Measurements from ENCODE around the gene ZNF33A.
"Not testable (repeated sequence)": the region's sequence is repeated elsewhere in the genome, so short reads cannot be mapped to it uniquely, and the experiment has no call there.

ZNF33A gene

DNA sequence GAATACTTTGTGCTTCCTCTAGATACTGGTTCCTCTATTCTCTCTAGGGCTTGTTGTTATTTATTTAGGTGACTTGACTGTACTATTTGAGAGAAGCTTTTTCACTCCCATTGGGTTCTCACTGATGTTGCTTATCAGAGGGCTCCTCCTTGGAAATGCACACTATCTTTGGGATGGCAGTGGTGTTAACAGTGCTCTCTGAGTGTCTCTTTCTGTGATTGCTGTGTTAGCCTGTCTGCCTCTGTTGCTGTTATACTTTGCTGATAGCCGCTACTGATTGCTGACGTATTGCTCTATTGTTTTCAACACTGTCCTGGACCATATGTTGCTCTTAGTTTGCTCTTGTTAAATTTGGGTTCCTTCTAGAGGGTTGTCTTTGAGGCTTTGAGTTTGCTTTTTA, 34.7 kb downstream of the ZNF33A start:
- DNase-seq (ENCODE audit: low read depth in 2 of 2) = no peak

- DNase-seq (ENCODE audit: low read depth in 2 of 2) = no peak
Measured at GRCh38 chr10:38047666-38048065, 37.2 kb downstream of the ZNF33A start.

GRCh38 chr10:38050212-38050611, 39.7 kb downstream of the ZNF33A start:
- DNase-seq (ENCODE audit: low read depth in 2 of 2) = no peak

GRCh38 chr10:38054361-38054797, 43.9 kb downstream of the ZNF33A start:
- no peak for DNase-seq (ENCODE audit: low read depth in 2 of 2)

GRCh38 chr10:38055274-38055894, 44.9 kb downstream of the ZNF33A start:
- not testable (repeated sequence) for DNase-seq (ENCODE audit: low read depth in 2 of 2)

- not testable (repeated sequence) for DNase-seq (ENCODE audit: low read depth in 2 of 2)
Measured at GRCh38 chr10:38069663-38070062, 59.2 kb downstream of the ZNF33A start.

- DNase-seq (ENCODE audit: low read depth in 2 of 2) = no peak
Measured at GRCh38 chr10:38070501-38070900, 60.0 kb downstream of the ZNF33A start.

DNA sequence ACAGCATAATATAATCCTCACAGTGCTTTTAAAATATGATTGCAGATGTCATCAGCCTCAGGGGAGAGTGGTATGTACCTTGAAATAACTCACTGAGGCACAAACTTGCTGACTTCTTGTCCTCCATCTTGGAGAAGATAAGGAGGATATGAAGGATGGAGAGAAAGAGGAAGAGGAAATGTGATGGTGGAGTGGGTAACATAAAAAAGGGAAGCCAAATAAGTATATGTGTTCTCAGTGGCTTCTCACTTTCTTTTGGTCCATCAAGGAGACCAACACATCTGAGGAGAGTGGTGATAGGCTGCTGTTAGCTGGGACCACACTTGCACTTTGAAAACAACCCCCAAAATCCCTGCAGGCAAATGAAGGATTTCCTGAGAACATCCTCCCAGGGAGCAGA, 62.1 kb downstream of the ZNF33A start:
- no peak for DNase-seq (ENCODE audit: low read depth in 2 of 2)

- no peak for DNase-seq (ENCODE audit: low read depth in 2 of 2)
Measured at GRCh38 chr10:38076687-38077086, 66.2 kb downstream of the ZNF33A start.

DNA sequence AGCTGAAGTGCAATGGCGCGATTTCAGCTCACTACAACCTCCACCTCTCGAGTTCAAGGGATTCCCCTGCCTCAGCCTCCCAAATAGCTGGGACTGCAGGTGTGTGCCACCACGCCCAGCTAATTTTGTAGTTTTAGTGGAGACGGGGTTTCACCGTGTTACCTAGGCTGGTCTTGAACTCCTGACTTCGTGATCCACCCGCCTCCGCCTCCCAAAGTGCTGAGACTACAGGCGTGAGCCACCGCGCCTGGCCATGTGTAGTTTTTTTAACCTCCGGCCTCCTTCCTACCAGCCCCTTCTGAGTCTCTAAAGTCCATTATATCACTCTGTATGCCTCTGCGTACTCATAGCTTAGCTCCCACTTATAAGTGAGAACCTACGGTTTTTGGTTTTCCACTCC, 82.8 kb downstream of the ZNF33A start:
- not testable (repeated sequence) for DNase-seq (ENCODE audit: low read depth in 2 of 2)

- DNase-seq (ENCODE audit: low read depth in 2 of 2) = no peak
Measured at GRCh38 chr10:38093816-38094157, 83.3 kb downstream of the ZNF33A start.

DNA sequence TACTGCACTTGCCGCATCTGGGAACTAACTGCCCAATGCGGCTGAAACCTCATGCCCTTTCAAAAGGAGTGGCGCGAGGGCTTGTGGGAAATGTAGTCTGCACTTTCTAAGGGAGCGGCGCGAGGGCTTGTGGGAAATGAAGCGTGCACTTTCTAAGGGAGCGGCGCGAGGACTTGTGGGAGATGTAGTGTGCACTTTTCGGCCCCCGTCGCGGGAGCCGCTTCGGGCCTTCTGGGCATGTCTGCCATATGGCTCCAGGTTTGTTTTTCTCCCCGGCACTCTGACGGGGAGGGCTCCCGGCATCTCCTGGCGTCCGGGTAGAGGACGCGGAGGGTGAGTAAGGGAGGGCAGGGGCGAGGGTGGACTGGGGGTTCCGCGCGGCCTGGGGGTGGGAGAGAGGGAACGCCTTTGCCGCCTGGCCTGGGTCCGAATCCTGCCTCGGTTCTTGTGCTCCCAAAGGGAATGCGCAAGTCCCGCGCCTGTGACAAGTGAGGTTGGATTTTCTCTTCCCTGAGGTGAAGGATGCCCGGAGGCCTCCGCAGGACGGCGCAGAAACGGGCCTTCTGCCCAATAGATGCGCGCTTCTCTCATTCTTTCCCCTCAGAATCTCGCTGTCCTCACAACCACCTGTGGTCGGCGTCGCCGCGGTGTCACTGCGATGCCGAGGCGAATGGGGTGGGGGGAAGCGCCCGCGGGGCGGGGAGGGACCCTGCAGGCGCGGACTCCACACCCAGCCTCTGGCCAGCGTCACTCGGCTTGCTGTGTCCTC, 83.9 kb downstream of the ZNF33A start, which contains the start of gene ZNF37A:
Gene ZNF37A (plus strand): TSS at position 180 of the 769 bp plus-strand sequence. CDS start 2,281 bp downstream, outside the sequence.
- peak; percentile 75 to 88 for DNase-seq (ENCODE audit: low read depth in 2 of 2)

DNA sequence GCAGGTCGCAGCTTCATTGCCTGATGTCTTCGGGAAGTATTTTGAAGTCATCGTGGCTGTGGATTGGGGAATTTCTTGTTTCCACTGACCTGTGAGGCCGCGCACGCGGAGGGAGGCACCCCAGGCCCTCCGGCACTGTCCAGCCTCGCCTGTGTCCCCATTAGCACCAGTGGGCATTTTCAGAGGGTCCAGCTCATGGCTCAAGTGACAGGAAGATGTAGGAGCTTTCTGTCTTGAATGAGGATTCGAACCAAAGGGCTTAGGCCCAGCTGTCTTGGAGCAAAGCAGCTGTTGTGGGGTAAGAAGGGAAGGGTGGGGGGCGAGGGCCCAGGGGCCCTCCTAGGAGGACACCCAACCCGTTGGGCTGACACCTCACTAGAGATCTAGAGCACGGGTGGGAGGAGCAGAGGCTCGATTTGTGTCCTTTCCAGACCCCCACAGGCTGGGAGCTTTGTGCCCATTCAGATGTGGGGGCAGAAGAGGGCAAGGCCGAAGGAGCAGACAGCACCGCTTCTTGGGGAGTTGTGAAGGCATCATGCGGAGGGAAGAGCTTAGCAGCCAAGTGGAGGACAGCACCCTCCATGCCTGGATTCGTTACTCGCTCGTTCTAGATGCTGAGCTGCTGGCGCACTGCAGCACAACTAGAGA, 84.6 kb downstream of the ZNF33A start:
- DNase-seq (ENCODE audit: low read depth in 2 of 2) = no peak

GRCh38 chr10:38102880-38103279, 92.4 kb downstream of the ZNF33A start:
- DNase-seq (ENCODE audit: low read depth in 2 of 2) = no peak

GRCh38 chr10:38103756-38104155, 93.3 kb downstream of the ZNF33A start:
- no peak for DNase-seq (ENCODE audit: low read depth in 2 of 2)

DNA sequence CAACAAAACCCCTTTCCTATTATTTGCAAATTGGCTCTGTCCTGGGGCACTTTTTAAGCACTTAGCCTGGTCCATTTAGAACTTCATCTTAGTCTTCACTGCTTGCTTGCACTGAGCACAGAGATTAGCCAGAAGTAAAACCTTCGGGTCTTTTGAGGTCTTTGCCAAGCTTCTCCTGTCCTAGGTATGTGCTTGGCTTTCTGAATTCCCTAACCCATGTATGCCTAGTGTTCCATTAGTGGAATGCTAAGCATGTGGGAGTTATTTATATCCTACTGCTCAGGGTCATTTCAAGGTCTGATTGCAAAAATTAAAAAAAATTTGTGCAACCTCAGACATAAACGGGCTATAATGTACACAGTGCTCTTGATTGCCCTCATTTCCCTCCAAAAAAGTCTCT, 101.7 kb downstream of the ZNF33A start:
- no peak for DNase-seq (ENCODE audit: low read depth in 2 of 2)

Measured in stimulated activated CD8-positive, alpha-beta memory T cell treated with anti-CD3 and anti-CD28 coated beads, Interleukin-15, amount 100 ng/mL, for 4 hours (primary cell).